ENCODE data around the gene OR10S1. TPM values are rescaled to one million over a fixed set of nuclear protein-coding genes. Genes with fewer than 3 reads are reported as not detected.

The OR10S1 gene
- total and polyA plus RNA-seq, 2 donors (not counting 1 experiment from before 2014, with no cell fraction given): not detected

DNA sequence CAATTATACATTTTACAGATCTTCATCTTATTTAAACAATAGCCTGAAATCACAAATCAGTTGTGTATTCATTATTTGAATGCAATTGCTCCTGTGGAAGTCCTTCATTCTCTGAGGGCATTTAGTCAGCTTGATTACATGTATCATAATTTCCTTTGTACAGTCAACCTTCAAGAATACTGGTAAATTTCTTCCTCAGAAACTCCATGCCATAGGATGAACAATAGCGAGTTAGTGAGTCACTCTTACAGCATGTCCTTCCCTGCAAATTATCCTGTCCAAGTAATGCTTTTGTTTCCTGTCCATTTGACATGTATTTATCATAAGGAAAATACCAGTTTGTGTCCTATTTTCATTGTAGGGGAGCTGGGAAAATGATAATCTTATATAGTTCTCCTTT, 3.8 kb downstream of the OR10S1 start:
- ChIA-PET POLR2A (no interaction called here), CTCF (no interaction called here)
- Histone ChIP-seq H3K9ac (ENCODE audit: low read length) (no peak overlapping the region), H3K4me2 (replicated peaks; ENCODE audit: low read depth, low read length, poor library complexity, severe bottlenecking) (no peak overlapping the region), H3K36me3 (replicated peaks in 1 of 2; ENCODE audit: control extremely low read depth in 1 of 2, control insufficient read depth in 1 of 2, extremely low read depth in 1 of 2, insufficient read depth in 2 of 2, low read length in 1 of 2) (no peaks in the 10 kb centered on the region), H3K27ac (ENCODE audit: low read length in 2 of 2) (no peak overlapping the region), H4K20me1 (ENCODE audit: control insufficient read depth, insufficient read depth, low read length, poor library complexity, severe bottlenecking) (no peaks in the 10 kb centered on the region), H3K4me1 (ENCODE audit: control insufficient read depth in 2 of 2, insufficient read depth in 2 of 2, low read length in 2 of 2) (no peaks in the 10 kb centered on the region), H2AFZ (ENCODE audit: insufficient read depth, low read depth, low read length, poor library complexity, severe bottlenecking) (no peak overlapping the region), H3K27me3 (replicated peaks in 1 of 4; ENCODE audit: control extremely low read depth in 1 of 4, control insufficient read depth in 3 of 4, insufficient read depth in 4 of 4, low read length in 3 of 4) (no peaks in the 10 kb centered on the region), H3K79me2 (ENCODE audit: control insufficient read depth, insufficient read depth, low read length) (no peaks in the 10 kb centered on the region), H3K4me3 (ENCODE audit: control extremely low read depth in 1 of 5, extremely low read depth in 1 of 5, insufficient read depth in 1 of 5, low read depth in 2 of 5, low read length in 4 of 5) (no peak overlapping the region), H3K9me3 (ENCODE audit: control extremely low read depth in 1 of 3, control insufficient read depth in 2 of 3, insufficient read depth in 1 of 3, low read length in 2 of 3) (peaks cover 0 to 6% (median 0%) of the 10 kb centered on the region in 3 donors)
- DNase-seq (no peak), ATAC-seq (ENCODE audit: low read depth) (no peak)
- H3K9me3 Mint-ChIP-seq (ENCODE audit: insufficient read depth): peaks cover 7% of the 10 kb centered on the region
- H3K27ac Mint-ChIP-seq: no peak overlapping the region
- H3K4me3 Mint-ChIP-seq: no peak overlapping the region
- TF ChIP-seq, protein P1, sequence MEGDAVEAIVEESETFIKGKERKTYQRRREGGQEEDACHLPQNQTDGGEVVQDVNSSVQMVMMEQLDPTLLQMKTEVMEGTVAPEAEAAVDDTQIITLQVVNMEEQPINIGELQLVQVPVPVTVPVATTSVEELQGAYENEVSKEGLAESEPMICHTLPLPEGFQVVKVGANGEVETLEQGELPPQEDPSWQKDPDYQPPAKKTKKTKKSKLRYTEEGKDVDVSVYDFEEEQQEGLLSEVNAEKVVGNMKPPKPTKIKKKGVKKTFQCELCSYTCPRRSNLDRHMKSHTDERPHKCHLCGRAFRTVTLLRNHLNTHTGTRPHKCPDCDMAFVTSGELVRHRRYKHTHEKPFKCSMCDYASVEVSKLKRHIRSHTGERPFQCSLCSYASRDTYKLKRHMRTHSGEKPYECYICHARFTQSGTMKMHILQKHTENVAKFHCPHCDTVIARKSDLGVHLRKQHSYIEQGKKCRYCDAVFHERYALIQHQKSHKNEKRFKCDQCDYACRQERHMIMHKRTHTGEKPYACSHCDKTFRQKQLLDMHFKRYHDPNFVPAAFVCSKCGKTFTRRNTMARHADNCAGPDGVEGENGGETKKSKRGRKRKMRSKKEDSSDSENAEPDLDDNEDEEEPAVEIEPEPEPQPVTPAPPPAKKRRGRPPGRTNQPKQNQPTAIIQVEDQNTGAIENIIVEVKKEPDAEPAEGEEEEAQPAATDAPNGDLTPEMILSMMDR (IDR thresholded peaks at IDR 0.05): no peak
- no peak for TF ChIP-seq EZH2 (IDR thresholded peaks at IDR 0.05; ENCODE audit: borderline replicate concordance, insufficient read depth, low read depth, low read length, poor library complexity, severe bottlenecking)
- intact Hi-C loops (cut with micrococcal nuclease): no loop called here
- no CpG with 5 or more reads among the region's 1 CpG for WGBS (ENCODE audit: insufficient coverage)
- H3K27me3 Mint-ChIP-seq: peaks cover 5% of the 10 kb centered on the region
- H3K4me1 Mint-ChIP-seq: no peaks in the 10 kb centered on the region

DNA sequence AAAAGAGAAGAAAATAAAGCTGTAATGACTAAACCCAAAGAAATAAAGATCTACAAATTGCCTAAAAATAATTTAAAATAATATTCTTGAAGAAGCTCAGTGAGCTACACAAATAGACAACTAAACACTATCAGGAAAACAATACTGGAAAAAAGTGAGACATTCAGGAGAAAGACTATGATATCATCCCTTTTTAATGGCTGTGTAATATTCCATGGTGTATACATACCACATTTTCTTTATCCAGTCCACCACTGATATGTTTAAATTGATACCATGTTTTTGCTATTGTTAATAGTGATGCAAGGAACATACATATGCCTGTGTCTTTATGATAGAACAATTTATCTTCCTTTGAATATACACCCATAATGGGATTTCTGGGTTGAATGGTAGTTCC, 20.8 kb downstream of the OR10S1 start:
- TF ChIP-seq, protein P1 (IDR thresholded peaks at IDR 0.05): no peak
- no peak for TF ChIP-seq EZH2 (IDR thresholded peaks at IDR 0.05; ENCODE audit: borderline replicate concordance, insufficient read depth, low read depth, low read length, poor library complexity, severe bottlenecking)
- Mint-ChIP-seq H3K9me3 (ENCODE audit: insufficient read depth) (peaks cover 6% of the 10 kb centered on the region), H3K4me1 (no peaks in the 10 kb centered on the region), H3K4me3 (no peak overlapping the region), H3K27me3 (no peaks in the 10 kb centered on the region), H3K27ac (no peak overlapping the region)
- Histone ChIP-seq H3K79me2 (ENCODE audit: control insufficient read depth, insufficient read depth, low read length) (no peaks in the 10 kb centered on the region), H3K4me2 (replicated peaks; ENCODE audit: low read depth, low read length, poor library complexity, severe bottlenecking) (no peak overlapping the region), H3K36me3 (replicated peaks in 1 of 2; ENCODE audit: control extremely low read depth in 1 of 2, control insufficient read depth in 1 of 2, extremely low read depth in 1 of 2, insufficient read depth in 2 of 2, low read length in 1 of 2) (no peaks in the 10 kb centered on the region), H3K27ac (ENCODE audit: low read length in 2 of 2) (no peak overlapping the region), H3K4me3 (ENCODE audit: control extremely low read depth in 1 of 5, extremely low read depth in 1 of 5, insufficient read depth in 1 of 5, low read depth in 2 of 5, low read length in 4 of 5) (no peak overlapping the region), H4K20me1 (ENCODE audit: control insufficient read depth, insufficient read depth, low read length, poor library complexity, severe bottlenecking) (no peaks in the 10 kb centered on the region), H3K27me3 (replicated peaks in 1 of 4; ENCODE audit: control extremely low read depth in 1 of 4, control insufficient read depth in 3 of 4, insufficient read depth in 4 of 4, low read length in 3 of 4) (no peaks in the 10 kb centered on the region), H3K9me3 (ENCODE audit: control extremely low read depth in 1 of 3, control insufficient read depth in 2 of 3, insufficient read depth in 1 of 3, low read length in 2 of 3) (no peaks in the 10 kb centered on the region), H2AFZ (ENCODE audit: insufficient read depth, low read depth, low read length, poor library complexity, severe bottlenecking) (no peak overlapping the region), H3K4me1 (ENCODE audit: control insufficient read depth in 2 of 2, insufficient read depth in 2 of 2, low read length in 2 of 2) (no peaks in the 10 kb centered on the region), H3K9ac (ENCODE audit: low read length) (no peak overlapping the region)
- no peak for ATAC-seq (ENCODE audit: low read depth)
- intact Hi-C loops (cut with micrococcal nuclease): no loop called here
- CTCF ChIA-PET: no interaction called here
- POLR2A ChIA-PET: no interaction called here
- no peak for DNase-seq
